ENCODE measurements around the gene JADE3.

JADE3 gene

DNA sequence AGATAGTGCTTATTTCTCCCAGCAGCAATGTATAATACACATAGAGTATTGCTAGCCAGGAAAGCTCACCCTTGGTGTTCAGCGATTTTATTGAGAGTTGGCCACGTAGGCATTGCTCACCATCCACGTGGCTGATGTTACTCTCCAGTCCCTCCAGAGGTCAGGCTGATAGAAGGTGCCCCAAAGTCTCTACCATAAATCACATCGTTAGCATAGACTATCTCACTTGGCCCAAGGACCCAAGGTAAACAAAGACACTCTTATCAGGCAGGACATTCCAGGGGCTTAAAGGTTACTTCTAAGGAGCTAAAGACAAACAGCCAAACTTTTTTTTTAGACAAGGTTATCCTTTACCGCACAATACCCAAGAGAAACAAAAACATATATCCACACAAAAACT lies 135.8 kb downstream of the JADE3 start:
- no peak for DNase-seq

DNA sequence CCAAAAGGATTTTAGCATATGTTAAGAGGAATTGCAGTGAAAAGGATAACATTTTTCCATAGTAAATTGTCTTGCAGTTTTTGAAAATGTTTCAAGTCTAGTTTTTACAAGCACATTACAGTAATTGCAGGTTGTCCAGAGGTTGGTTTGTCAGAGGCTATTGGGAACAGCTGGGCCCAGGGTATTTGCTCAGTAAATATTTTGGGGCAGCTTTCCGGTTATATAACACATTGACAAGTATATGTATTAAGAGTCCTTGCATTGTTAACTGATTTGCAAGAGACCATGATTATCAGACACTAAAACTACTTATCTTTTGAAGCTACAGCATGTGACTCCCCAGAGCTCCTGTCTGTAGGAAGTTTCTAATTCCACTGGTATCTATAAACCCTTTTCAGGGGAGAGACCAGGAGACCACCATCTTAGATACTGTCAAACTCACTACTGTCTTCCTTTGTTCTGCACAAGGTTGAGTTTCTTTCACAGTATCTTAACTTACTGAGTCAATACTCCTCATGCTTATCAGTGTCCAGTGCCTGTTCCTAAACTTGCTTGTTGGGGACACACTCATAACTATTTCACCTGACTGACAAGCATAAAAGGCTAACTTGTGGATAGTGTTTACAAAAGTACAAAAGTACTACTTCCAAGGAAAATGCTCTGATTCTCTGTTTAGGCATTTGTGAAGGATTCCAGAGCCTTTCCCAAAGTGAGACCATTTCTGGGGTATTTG lies 147.1 kb downstream of the JADE3 start:
- no peak for DNase-seq

DNA sequence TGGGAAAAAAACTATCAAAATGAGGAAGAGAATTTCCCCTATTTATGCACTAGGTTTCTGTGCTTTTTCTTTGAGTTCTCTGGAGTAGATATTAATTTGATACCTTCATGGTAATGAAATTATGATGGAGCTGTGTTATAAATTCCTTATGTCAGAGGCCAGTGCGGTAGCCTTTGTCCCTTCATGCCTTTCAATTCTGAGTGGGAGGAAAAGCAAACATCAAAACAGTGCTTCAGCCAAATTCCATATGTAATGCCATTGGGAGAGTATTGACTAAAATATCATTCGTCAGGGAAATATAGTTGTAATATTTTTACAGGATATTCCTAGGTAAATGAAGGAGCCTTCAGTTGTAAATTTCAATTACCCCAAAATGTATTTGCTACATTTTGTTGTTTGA lies 148.5 kb downstream of the JADE3 start:
- DNase-seq: no peak

DNA sequence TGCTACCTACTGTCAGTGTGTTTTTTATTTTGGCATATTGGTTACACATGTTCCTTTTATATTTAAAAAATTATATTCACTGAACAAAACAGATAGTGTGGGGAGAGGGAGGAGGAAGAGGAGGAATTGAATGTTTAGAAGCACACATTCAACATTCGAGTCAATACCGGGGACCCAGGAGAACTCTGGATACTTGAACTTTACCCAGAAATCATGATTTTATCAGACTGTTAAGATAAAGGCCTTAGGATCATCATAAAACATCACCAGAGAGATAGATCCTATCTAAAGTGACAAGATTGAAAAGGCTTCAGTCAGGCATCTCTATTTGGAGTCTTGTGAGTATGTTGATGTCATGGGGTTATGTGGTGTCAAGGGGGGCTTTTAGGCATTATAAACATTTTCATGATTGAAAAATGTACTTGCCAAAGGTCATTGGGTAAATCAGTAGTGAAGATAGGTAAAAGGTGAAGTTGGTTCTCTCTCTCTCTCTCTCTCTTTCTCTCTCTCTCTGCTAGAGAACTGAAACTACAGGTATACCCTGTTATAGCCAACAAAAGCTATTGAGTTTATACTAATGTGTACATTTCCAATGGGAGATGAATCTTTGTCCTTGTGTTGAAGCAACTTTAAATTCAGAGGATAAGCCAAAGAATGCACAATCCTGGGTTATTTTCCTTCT lies 149.2 kb downstream of the JADE3 start:
- DNase-seq: no peak

DNA sequence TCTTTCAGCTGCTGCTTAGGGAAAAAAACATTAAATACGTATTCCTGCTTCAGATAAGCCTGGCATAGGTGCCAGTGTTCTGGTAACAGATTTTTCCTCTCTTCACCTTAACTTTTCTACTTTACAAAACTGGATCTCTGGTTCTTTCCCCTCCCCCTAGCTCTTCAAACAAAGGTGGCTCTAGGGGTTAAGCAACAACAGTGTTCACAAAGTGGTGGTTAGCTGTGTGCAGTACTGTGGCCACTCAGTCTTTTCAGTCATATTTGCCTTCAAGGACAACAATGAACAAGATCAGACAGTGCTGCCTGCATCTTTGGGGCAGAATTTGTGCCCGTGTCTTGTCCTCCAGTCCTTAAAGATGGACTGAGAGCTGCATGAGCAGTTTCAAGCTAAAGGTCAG lies 151.0 kb downstream of the JADE3 start:
- no peak for DNase-seq

DNA sequence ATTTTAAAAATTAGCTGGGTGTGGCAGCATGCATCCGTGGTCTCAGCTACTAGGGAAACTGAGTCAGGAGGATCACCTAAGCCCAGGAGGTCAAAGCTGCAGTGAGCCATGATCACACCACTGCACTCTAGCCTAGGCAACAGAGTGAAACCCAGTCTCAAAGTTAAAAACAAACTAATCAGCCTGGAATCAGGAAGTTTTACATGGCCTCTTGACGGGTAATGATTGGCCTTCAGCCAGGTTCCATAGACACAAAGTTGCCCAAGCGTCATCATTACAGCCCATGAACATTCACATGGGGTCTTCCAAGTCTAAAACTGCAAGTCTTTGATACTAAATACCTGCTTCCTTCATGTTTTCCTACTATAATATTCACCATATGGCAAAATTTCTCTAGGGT lies 156.0 kb downstream of the JADE3 start:
- DNase-seq: peak; percentile 5

DNA sequence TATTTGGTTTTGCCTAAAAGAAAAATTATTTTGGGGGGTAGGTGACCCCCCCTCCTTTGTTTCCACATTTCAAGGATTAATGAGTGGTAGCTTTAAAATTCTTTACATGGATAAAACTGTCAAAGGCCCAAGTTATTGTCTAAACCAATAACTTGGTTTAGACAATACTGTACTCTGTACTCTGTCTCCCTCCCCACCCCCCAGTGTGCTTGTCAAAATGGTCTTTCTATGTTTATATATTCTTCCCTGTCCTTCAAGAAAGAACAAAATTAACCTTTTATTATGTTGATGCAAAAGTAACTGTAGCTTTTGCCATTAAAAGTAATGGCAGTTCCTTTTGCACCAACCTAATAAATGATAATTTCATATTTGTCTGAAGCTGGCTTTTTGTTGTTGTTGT lies 156.5 kb downstream of the JADE3 start:
- DNase-seq: no peak

DNA sequence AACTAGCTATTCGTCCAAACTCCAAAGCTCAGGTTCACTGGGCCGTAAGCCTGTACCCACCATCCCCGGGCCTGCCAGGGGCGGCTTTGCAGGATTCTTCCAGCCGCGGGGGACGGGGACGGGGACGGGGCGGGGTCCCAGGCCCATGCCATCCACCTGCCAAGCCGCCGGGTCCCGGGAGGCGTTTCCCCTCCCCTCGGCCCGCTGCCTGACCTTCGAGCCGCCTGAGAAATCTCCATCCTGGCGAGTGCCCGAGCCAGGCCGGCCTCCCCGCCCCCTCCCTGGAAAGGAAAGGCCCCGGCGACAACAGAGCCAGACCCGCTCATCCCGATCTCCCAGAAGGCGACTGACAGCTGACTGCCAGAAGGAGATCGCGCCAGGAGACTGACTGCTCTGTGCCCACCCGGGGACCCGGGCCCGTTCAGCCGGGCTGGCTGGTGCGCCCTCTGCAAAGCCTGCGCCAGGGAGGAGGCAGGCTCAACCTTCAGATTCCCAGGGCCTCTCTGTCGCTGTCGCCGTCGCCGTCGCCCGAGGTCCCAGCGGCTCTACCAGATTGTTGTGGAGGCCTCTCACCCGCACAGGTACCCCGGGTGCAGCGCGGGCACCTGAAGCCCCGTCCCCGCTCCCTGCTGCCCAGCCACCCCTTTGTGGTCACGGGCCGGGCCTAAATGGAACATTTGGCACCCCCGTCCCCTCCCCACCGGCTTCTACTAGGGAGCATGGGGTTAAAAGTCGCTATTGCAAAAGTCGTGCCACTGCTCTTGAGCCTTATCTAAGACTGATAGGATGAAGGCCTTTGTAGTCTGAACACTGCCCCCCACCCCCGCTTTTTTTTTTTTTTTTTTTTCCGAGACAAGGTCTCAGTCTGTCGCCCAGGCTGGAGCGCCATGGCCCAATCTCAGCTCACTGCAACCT lies 166.2 kb downstream of the JADE3 start, which contains the start of gene RGN:
RGN (plus strand) TSS at position 315 of the 915 bp plus-strand sequence. CDS start 2,702 bp downstream, outside the sequence.
- no peak for DNase-seq

DNA sequence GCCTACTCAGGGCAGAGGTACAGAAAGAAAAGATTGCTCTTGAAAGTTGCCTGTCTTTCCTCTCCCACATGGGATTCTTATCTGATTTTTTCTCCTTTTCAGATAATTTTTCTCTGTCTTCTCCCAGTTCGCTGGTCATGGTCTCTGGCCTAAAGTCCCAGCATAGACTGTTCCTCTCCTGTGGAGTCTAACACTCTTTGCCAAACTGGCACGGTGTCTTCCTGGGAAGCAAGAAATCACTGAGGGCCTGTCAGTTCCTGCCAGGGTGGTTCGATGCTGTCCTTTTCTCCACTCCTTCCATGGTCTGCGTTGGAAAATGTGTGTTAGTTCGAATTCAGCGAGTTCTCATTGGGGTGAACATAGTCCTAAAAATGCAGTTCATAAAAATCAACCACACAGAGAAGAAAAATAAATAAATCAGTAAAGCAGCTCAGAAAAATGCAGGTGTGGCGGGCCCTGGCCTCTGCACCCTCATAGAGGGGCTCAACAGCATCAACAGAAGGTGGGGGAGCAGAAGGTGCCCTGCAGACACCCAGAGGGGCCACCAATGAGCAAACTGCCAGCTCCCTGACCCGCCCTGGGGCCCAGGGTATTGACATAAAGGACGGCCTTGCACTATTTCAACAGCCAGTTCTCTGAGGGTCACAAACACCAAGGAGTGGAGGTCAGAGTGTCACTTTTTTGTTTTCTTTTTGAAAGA lies 168.1 kb downstream of the JADE3 start:
- DNase-seq: no peak

DNA sequence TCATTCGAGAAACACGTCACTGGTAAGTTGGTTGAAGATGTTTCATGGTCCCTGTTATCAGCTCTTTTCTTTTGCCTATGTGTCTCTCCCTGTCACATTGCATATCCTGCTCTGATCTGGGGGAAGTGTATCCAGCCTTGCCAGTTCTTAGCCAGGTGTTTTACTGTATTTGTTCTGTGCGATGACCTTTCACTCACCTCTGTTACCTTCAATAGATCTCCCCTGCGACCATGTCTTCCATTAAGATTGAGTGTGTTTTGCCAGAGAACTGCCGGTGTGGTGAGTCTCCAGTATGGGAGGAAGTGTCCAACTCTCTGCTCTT lies 168.7 kb downstream of the JADE3 start:
- DNase-seq: no peak

DNA sequence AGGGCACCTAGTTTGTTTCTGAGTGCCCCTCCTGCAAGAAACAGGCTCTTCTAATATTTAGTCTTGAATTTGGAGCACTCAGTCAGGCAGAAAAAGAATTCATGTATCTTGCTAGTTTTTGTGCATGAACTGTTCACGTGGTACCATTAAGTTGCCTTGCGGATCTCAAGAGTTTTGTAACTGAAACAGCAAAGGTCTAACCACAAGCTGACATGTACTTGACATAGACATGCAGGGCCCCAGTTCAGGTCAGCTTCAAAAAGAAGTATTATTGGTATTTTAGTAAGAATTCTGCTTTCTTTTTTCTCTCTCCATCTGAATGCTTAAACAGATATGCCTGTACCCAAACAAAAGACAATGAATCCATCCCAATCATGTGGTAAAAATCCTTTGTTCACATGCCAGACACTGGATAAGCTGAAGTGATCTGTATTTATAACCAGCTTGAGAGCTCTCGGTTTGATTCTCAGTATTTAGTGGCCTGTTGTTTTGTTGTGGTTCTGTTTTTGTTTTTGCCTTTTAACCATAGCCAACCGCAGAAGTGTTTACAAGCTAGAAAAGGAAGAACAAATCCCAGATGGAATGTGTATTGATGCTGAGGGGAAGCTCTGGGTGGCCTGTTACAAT lies 179.0 kb downstream of the JADE3 start:
- peak; percentile 53 for DNase-seq

DNA sequence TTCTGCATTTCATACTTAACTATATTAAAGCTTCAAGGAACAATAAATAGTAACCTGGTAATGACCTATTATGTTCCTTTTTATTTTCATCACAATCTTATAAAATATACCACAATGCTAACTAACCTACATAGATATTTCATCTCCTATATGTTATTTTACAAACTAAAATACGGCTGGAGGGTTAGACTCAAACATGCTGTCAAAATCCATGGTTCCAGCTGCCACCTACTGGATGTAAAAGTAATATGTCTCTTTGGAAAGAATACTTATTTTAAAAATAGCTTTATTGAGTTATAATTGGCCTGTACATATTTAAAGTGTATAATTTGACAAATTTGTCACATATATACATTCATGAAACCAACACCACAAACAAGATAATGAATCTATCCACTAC lies 181.0 kb downstream of the JADE3 start:
- peak; percentile 71 for DNase-seq

DNA sequence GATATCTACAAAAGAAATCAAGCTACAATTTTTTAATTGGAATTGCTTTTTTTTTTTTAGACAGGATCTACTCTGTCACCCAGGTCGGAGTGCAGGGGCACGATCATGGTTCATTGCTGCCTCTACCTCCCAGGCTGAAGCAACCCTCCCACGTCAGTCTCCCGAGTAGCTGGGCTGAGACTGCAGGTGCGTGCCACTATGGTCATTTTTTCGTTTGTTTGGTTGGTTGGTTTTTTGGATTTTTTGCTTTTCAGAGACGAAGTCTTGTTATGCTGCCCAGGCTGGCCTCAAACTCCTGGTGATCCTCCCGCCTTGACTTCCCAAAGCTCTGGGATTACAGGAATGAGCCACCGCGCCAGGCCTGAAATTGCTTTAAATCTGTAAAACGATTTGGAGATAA lies 181.6 kb downstream of the JADE3 start:
- no peak for DNase-seq

DNA sequence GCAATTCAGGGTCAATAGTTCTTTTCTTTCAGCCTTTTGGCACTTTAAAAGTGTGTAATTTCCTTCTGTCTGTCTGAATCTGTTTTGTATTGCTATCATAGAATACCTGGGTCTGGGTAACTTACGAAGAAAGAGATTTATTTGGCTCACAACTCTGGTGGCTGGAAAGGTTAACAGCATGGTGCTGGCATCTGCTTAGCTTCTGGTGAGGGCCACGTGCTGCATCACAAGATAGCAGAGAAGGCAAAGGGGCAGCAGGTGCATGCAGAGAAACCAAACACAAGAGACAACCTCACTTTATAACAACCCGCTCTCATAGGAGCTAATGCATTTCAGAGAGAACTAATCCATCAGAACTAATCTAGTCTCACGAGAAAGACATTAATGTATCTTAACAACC lies 184.8 kb downstream of the JADE3 start:
- DNase-seq: no peak

DNA sequence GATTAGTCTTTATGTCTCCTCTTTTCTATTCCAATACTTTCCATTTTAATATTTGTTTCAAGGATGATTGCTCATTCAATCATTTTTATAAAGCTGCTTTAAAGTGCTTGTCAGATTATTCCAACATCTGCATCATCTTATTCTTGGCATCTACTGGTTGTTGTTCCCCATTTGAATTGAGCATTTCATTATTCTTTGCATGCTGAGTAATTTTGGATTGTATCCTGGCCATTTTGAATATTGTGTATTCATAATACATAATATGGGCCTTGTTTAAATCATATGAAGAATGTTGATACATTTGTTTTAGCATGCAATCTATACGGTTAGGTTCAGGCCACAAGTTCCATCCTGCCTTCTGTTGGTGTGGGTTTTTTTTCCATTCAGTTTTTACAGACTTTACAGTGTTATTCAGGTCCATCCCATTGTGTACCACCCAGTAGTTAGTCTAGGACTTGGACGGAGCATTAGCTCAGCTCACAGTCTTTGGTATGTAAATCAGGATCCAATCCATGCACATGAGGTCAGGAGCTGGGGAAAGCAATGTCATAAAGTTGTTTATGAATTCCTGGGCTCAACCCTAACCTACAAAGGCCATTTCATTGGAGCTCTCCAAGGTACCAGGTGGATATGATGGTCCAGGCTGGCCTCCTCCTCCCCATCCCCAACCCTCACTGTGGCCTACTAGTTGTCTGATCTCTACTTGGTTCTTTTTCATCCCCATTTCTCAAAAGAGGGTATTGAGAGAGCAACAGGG lies 186.3 kb downstream of the JADE3 start:
- no peak for DNase-seq

DNA sequence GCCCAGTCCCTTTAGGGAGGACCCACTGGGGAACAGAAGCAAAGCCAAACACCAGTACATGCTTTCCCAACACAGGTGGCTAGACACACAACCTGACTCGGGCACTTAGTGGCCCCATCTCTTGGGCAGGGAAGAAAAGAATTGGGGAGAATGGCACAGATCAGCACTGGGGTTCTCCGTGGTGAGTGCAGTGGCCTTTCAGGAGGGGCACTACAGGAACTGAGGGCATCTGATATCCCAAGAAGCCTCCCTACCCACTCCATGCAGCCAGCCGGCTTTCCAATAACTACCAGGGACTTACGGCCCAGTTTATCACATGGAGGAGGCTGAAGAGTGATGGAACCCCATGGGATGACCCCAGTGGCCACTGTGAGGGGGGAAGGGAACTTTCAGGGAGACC lies 189.0 kb downstream of the JADE3 start:
- DNase-seq: no peak
